Smooth muscle cell (in vitro differentiated cells): ENCODE data around the gene L3MBTL4. TPM values are rescaled to one million over a fixed set of nuclear protein-coding genes. Genes with fewer than 3 reads are reported as not detected.

Source experiments
- DNase-seq: peaks from one replicate; lab custom pipeline; 2025; ENCODE audit not compliant: unreplicated experiment; lab: John Stamatoyannopoulos, UW
- H2AFZ ChIP-seq: fragments of 200-600 bp; sonication (generic); 2 replicates; pipeline ENCODE4 v1.6.0; 2016; ENCODE audit warnings: antibody characterized with exemption, low read depth, mild to moderate bottlenecking
- H3F3A ChIP-seq: fragments of 200-600 bp; sonication (generic); 2 replicates; pipeline ENCODE4 v1.6.0; 2017; ENCODE audit warnings: antibody characterized with exemption, low read depth
- H3K27ac ChIP-seq: fragments of 200-600 bp; sonication (generic); 2 replicates; pipeline ENCODE4 v1.5.1; 2016; ENCODE audit warnings: low read depth, mild to moderate bottlenecking
- H3K27me3 ChIP-seq: fragments of 200-600 bp; sonication (generic); 2 replicates; pipeline ENCODE4 v1.6.1; 2016; ENCODE audit warnings: low read depth, mild to moderate bottlenecking
- H3K36me3 ChIP-seq: fragments of 200-600 bp; sonication (generic); 2 replicates; pipeline ENCODE4 v1.5.1; 2016; ENCODE audit warnings: low read depth
- H3K4me1 ChIP-seq: fragments of 200-600 bp; sonication (generic); 2 replicates; pipeline ENCODE4 v1.5.1; 2016; ENCODE audit warnings: low read depth
- H3K4me2 ChIP-seq: fragments of 200-600 bp; sonication (generic); 2 replicates; pipeline ENCODE4 v1.6.0; 2016; ENCODE audit warnings: mild to moderate bottlenecking
- H3K4me3 ChIP-seq: fragments of 200-600 bp; sonication (generic); 2 replicates; pipeline ENCODE4 v1.5.1; 2016; ENCODE audit warnings: mild to moderate bottlenecking
- H3K79me2 ChIP-seq: fragments of 200-600 bp; sonication (generic); 2 replicates; pipeline ENCODE4 v1.6.0; 2016; ENCODE audit warnings: low read depth, mild to moderate bottlenecking
- H3K9ac ChIP-seq: fragments of 200-600 bp; sonication (generic); 2 replicates; pipeline ENCODE4 v1.6.0; 2016; ENCODE audit warnings: low read depth
- H3K9me3 ChIP-seq: fragments of 200-600 bp; sonication (generic); replicated peaks from 2 replicates; pipeline ENCODE4 v1.5.1; 2016; ENCODE audit warnings: low read depth
- H4K20me1 ChIP-seq: fragments of 200-600 bp; sonication (generic); 2 replicates; pipeline ENCODE4 v1.6.0; 2016; ENCODE audit warnings: low read depth
- CTCF ChIP-seq: fragments of 200-600 bp; sonication (generic); IDR thresholded peaks from 2 replicates; pipeline ENCODE4 v1.5.1; 2017; ENCODE audit warnings: borderline replicate concordance, mild to moderate bottlenecking, antibody characterized with exemption; ENCODE audit not compliant: insufficient read depth, poor library complexity, severe bottlenecking
- WGBS: methylation state at CpG from one replicate; pipeline ENCODE4 v1.1.7; 2016; ENCODE audit warnings: low lambda C conversion rate; 5-methylcytosine and 5-hydroxymethylcytosine counted together
- polyA plus RNA-seq: library from polyadenylated mRNA; unstranded; fragments of >200 nt; fragmentation: Nextera tagmentation; extraction: Ambion mirVana; gene quantifications from 2 replicates; pipeline ENCODE4 v1.2.1, GENCODE V29; 2016
- total RNA-seq: library from RNA; depleted of rRNA; stranded (reverse); fragments of >200 nt; gene quantifications from 2 replicates; pipeline ENCODE4 v1.2.3, GENCODE V29; 2014

L3MBTL4 gene
- total and polyA plus RNA-seq, 2 experiments from 2014 or later, result 3.4 TPM; not detected in 1

- no peak overlapping the region for H3K4me3 ChIP-seq
- H3K27me3 ChIP-seq, result no peaks in the 10 kb centered on the region
- H4K20me1 ChIP-seq, result no peaks in the 10 kb centered on the region
- no peaks in the 10 kb centered on the region for H3K36me3 ChIP-seq
- H3K27ac ChIP-seq, result no peak overlapping the region
- H3K4me2 ChIP-seq, result no peak overlapping the region
- H3F3A ChIP-seq, result no peaks in the 10 kb centered on the region
- no peak for TF ChIP-seq CTCF
- no peaks in the 10 kb centered on the region for H3K9me3 ChIP-seq
- H3K9ac ChIP-seq, result no peak overlapping the region
- H3K4me1 ChIP-seq, result peaks cover 7% of the 10 kb centered on the region
- no peaks in the 10 kb centered on the region for H3K79me2 ChIP-seq
- no peak overlapping the region for H2AFZ ChIP-seq
- no peak for DNase-seq
- 86% methylated on average over 3 of the region's 3 CpGs for WGBS
Measured at GRCh38 chr18:6367208-6367607, 47.5 kb downstream of the L3MBTL4 start.

GRCh38 chr18:6366776-6367175 lies 47.9 kb downstream of the L3MBTL4 start:
- DNase-seq, result no peak
- peaks cover 7% of the 10 kb centered on the region for H3K4me1 ChIP-seq
- no peaks in the 10 kb centered on the region for H3K9me3 ChIP-seq
- WGBS, result 49% methylated on average over 4 of the region's 4 CpGs
- no peak for TF ChIP-seq CTCF
- no peaks in the 10 kb centered on the region for H3F3A ChIP-seq
- no peaks in the 10 kb centered on the region for H3K27me3 ChIP-seq
- no peak overlapping the region for H3K9ac ChIP-seq
- H3K36me3 ChIP-seq, result no peaks in the 10 kb centered on the region
- H3K27ac ChIP-seq, result no peak overlapping the region
- no peaks in the 10 kb centered on the region for H3K79me2 ChIP-seq
- no peaks in the 10 kb centered on the region for H4K20me1 ChIP-seq
- H2AFZ ChIP-seq, result no peak overlapping the region
- no peak overlapping the region for H3K4me2 ChIP-seq
- no peak overlapping the region for H3K4me3 ChIP-seq

- H4K20me1 ChIP-seq, result no peaks in the 10 kb centered on the region
- no peaks in the 10 kb centered on the region for H3K27me3 ChIP-seq
- H3K9me3 ChIP-seq, result no peaks in the 10 kb centered on the region
- no peak overlapping the region for H3K27ac ChIP-seq
- no peak for DNase-seq
- no peak overlapping the region for H3K4me2 ChIP-seq
- no peak overlapping the region for H3K9ac ChIP-seq
- H3K36me3 ChIP-seq, result no peaks in the 10 kb centered on the region
- H3K79me2 ChIP-seq, result no peaks in the 10 kb centered on the region
- no peak overlapping the region for H2AFZ ChIP-seq
- H3F3A ChIP-seq, result no peaks in the 10 kb centered on the region
- no peak for TF ChIP-seq CTCF
- H3K4me1 ChIP-seq, result peaks cover 7% of the 10 kb centered on the region
- H3K4me3 ChIP-seq, result no peak overlapping the region
Measured at GRCh38 chr18:6365385-6365784, 49.3 kb downstream of the L3MBTL4 start.

- no peak overlapping the region for H3K9ac ChIP-seq
- no peak overlapping the region for H3K4me3 ChIP-seq
- DNase-seq, result no peak
- H2AFZ ChIP-seq, result no peak overlapping the region
- no peaks in the 10 kb centered on the region for H3K27me3 ChIP-seq
- no peaks in the 10 kb centered on the region for H3K9me3 ChIP-seq
- peaks cover 7% of the 10 kb centered on the region for H3K4me1 ChIP-seq
- no peak overlapping the region for H3K4me2 ChIP-seq
- no peak for TF ChIP-seq CTCF
- no peak overlapping the region for H3K27ac ChIP-seq
- H3F3A ChIP-seq, result no peaks in the 10 kb centered on the region
- no peaks in the 10 kb centered on the region for H4K20me1 ChIP-seq
- no peaks in the 10 kb centered on the region for H3K79me2 ChIP-seq
- WGBS, result 78% methylated on average over 7 of the region's 7 CpGs
- no peaks in the 10 kb centered on the region for H3K36me3 ChIP-seq
Measured at GRCh38 chr18:6363216-6363615, 51.5 kb downstream of the L3MBTL4 start.
